GM19324 (cell line): ENCODE results near the gene RNF25.
"Not testable (repeated sequence)": the region's sequence is repeated elsewhere in the genome, so short reads cannot be mapped to it uniquely, and the experiment has no call there.

Source experiments
- ATAC-seq: cut with Tn5 transposase; IDR thresholded peaks from one replicate; pipeline ENCODE4 v1.9.1; 2021; ENCODE audit warnings: mild to moderate bottlenecking, moderate library complexity; ENCODE audit not compliant: unreplicated experiment, low FRiP score

RNF25 gene

GRCh38 chr2:218671654-218672566 lies at the start of gene RNF25, which contains the start of gene STK36:
Gene RNF25 (minus strand): TSS chr2:218672002. CDS start chr2:218671970, 32 bp downstream.
Gene STK36 (plus strand): TSS chr2:218672086. CDS start chr2:218672830, 744 bp downstream.
- peak; percentile 96 for ATAC-seq

- ATAC-seq: no peak
Observed at GRCh38 chr2:218721488-218721887, 49.7 kb upstream of the RNF25 start.

DNA sequence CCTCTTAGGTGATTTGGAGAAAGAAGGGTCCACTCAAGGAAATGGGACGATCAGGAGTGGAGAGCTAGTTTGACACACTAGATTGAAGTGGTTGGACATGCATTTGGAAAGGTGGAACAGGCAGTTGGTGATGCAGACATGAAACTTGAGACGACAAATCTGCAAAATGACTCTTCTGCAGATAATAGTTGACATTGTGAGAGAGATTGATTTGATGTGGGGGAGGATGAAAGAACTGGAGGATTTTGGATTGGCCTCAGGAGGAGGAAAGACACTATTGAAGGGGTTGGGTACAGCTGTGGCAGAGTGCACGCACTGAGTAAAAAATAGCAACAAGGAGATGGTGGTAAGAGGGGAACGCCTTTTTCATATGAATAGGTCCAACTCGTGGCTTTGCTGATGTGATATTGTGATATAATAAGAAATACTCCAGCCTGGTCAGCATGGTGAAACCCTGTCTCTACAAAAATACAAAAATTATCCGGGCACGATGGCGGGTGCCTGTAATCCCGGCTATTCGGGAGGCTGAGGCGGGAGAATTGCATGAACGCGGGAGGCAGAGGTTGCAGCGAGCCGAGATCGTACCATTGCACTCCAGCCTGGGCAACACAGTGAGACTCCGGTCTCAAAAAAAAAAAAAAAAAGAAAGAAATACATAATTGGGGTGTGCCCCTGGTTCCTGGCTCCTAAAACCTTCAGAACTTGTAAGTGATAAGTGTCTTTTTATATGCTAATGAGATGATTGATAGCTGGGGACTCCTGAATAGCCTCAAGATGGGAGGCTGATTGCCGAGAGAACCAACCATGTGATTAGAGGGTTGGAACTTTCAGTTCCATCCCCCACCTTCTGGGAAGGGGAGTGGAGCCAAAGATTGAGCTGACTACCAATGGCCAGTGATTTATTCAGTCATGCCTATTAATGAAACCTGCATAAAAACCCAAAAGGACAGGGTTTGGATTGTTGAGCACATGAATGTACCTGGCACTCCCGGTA lies 48.5 kb upstream of the RNF25 start:
- no peak for ATAC-seq

DNA sequence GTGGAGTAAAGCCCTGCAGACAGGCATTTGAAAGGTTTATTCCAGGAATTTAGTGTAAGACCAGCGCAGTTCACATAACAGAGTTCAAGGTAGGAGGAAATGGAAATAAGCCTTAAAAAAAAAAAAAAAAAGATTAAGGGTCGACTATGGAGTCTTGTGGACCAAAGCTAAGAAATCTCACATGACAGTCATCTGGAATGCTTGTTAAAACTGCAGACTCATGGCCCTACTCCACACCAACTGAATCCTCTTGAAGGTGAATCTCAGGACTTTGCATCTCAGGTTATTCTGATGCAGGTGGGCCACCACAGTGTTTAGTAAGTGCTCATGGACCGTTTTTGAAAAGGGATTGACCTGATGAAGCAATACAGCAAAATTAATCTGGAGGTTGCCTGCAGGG lies 47.7 kb upstream of the RNF25 start:
- ATAC-seq: no peak

GRCh38 chr2:218718058-218718457 lies 46.3 kb upstream of the RNF25 start:
- no peak for ATAC-seq

- no peak for ATAC-seq
Observed at GRCh38 chr2:218717262-218717661, 45.5 kb upstream of the RNF25 start.

DNA sequence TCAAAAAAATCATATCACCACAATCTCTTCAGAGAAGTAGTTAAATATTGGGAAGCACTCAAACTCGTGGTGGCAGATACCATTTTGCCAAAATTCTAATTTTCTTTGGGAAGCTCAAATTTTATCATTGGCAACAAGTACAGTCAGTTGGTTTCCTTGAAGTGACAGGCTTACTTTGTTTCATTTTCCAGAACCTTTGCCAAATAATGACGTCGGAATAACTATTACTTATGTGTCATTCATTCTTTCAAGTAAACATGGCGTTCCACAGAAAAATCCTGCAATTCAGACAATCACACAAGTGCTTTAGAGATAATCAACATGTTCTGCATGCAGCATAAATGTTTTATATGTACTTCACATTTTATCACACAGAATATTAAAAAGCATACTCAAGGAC lies 44.3 kb upstream of the RNF25 start:
- ATAC-seq: no peak

DNA sequence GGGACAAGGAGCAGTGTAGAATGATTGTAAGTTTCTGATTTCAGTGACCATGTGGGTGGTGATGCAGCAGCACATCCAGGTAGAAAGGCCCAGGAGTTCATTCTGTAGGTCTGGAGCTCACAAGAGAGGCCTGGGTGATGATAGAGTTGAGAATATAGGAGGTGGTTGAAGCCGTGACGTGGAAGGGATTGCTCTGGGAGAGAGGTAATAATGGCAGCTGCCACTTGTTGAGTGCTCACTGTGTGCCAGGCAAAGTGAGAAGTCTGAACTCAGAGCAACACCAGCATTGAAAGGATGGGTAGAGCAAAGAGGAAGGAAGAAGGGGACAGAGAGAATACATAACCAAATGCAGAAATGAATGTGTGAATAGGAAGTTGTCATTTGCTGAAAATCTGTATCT lies 42.1 kb upstream of the RNF25 start:
- no peak for ATAC-seq

DNA sequence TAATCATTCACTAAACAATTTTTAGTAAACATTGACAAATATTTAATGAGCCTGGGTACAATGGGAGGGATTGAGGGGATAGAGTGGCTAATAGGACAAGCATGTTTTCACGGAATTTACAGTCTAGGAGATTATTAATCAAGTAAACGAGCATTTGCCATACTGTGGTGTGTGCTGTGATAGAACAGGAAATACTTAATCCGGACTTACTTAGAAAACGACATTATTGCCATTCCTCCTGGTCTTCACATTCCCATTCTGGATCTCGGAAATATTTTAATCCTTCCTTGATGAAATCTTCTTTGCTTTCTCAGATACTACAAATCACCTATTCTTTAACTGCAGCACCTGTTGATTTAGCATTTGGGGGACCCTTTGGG lies 39.7 kb upstream of the RNF25 start:
- no peak for ATAC-seq

DNA sequence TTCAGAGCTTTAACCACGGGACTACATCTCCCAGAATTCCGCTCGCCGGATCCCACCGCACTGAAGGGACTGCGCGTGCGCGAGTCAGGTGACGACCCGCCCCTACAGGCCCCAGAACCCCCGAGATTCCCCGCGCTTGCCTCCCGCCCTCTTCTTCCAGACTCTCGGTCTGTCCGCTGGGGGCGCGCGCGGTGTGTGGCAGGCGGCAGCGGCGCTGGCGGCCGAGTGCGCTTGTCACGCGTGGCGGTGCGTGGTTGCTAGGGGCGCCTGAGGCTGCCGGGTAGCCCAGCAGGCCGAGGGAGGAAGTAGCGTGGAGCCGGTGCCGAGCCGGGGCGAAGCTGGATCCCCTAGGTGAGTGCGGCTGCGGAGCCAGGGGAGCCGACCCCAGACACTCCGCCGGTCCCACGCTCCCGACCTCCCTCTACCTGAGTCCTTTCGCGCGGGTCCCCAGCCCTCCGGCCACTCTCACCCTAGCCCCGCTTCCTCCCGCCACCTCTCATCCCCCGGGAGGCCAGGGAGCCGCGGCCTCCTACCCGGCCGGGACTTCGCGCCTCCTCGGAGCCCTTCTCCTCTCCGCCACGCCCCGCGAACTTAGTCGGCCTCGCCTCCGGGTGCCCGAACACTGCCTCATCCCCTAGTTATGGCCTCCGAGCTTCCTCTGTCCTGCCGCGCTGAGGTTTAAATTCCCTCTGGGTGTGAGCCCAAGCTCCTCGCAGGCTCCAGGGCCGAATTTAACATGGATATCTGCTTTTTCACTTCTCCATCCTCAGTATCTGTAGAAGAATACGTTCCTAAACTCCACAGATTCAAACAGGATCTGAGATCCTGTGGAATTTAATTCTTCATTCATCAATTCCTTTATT lies 39.1 kb upstream of the RNF25 start, which contains the start of gene TTLL4:
Gene TTLL4, plus strand, starts transcription at position 149 of the 863 bp plus-strand sequence. CDS start 26,842 bp downstream, outside the sequence.
- peak; percentile 95 for ATAC-seq

- ATAC-seq: no peak
Observed at GRCh38 chr2:218710334-218710686, 38.5 kb upstream of the RNF25 start.

DNA sequence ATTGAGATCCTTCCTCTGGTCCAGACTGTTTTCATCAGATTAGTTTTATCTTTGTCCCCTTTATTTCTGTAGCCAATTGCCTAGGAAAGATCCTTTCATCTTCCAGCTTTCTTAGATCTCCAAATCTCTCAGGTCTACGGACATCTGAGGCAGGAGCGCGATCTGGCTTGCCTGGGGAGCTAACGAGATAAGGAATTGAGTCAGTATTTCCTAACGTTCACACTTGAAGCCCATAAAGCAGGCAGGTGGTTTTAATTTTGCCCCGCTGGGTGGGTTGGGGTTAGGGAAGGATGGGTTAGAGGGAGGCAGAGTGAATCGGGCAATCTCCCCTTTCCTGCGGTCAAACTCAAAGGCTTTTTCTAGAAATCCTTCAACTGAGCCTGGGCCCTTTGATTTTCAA lies 38.1 kb upstream of the RNF25 start:
- no peak for ATAC-seq

- no peak for ATAC-seq
Observed at GRCh38 chr2:218708086-218708485, 36.3 kb upstream of the RNF25 start.

GRCh38 chr2:218703341-218703740 lies 31.5 kb upstream of the RNF25 start:
- no peak for ATAC-seq

DNA sequence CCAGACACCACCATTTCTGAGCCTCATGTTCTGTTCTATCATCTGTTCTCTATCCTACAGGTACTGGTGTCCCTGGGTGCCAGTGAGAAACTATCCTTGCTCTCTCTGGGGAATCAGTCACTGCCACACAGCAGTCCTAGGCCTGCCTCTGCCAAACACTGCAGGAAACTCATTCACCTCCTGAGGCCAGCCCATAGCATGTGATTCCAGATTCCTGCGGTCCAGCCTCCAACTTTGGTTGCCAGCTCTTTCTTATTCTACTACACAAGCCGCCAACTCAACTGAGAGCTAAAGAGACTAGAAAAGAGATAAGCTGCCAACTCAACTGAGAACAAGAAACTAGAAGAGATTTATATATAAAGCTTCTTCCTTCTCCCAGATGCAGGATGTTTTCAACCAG lies 30.0 kb upstream of the RNF25 start:
- ATAC-seq: no peak

GRCh38 chr2:218698885-218699284 lies 27.1 kb upstream of the RNF25 start:
- ATAC-seq: no peak

- no peak for ATAC-seq
Observed at GRCh38 chr2:218694405-218695145, 22.8 kb upstream of the RNF25 start.

- ATAC-seq: no peak
Observed at GRCh38 chr2:218691234-218691633, 19.4 kb upstream of the RNF25 start.

DNA sequence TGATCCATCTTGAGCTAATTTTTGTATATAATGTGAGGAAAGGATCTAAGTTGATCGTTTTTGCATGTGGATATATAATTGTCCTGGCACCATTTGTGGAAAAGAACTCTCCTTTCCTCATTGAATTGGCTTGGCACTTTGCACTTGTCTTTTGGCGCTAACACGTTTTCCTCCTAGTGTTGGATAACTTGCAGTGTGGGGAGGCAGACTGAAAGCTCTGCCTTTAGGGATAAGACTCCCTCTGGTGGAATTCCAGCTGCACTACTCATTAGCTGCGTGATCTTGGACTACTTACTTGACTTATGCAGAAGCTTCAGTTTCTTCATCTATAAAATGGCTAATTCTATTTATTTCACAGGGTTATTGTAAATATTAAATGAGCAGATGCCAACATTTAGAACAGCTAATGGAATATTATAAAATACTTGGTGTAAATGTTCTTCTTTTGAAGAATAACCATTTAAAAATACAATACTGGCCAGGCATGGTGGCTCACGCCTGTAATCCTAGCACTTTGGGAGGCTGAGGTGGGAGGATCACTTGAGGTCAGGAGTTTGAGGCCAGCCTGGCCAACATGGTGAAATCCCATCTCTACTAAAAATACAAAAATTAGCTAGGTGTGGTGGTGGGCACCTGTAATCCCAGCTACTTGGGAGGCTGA lies 15.7 kb upstream of the RNF25 start:
- not testable (repeated sequence) for ATAC-seq
